GM12872 (cell line): ENCODE results near the gene GARRE1.

Experiments
- CTCF ChIP-seq: IDR thresholded peaks from 3 replicates; pipeline ENCODE4 v1.5.1; 2011; ENCODE audit warnings: low read depth, mild to moderate bottlenecking, low read length, moderate library complexity; ENCODE audit not compliant: insufficient read depth

Gene GARRE1

DNA sequence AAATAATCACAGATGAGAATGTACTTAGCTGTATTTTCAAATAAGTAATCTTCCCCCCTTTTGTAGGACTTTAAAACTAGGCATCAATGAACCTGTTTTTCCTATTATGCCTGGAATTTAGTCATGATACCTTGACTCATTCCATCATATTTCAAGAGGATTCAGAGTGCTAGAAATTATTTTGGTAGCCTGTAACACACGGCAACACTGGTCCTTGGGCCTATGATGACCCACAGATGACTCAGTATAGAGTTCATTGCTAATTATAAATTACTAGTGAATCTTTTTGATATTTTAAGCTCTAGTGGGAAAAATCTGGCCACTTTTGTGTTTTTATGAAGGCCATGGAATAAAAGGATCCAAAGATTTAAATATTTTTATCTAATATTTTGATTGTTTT is 26.0 kb upstream of the GARRE1 start:
- TF ChIP-seq CTCF, result no peak

- TF ChIP-seq CTCF, result no peak
These were observed 25.6 kb upstream of the GARRE1 start for GRCh38 chr19:34228762-34229161.

DNA sequence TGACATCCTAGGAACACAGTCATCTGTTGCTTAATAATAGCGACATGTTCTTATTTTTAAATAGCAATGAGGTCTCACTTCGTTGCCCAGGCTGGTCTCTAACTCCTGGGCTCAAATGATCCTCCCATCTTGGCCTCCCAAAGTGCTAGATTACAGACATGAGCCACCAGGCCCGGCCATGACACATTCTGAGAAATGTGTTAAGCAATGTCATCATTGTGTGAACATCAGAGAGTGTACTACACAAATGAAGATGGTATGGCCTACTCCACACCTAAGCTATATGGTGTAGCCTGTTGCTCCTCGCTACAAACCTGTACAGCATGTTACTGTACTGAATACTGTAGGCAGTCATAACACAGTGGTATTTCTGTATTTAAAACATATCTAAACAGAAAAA is 24.6 kb upstream of the GARRE1 start:
- no peak for TF ChIP-seq CTCF

- no peak for TF ChIP-seq CTCF
These were observed 23.5 kb upstream of the GARRE1 start for GRCh38 chr19:34230820-34231219.

GRCh38 chr19:34231439-34231838 is 22.9 kb upstream of the GARRE1 start:
- TF ChIP-seq CTCF, result no peak

GRCh38 chr19:34232566-34233481 is 21.5 kb upstream of the GARRE1 start:
- TF ChIP-seq CTCF, result no peak

GRCh38 chr19:34235425-34235940 is 18.9 kb upstream of the GARRE1 start:
- no peak for TF ChIP-seq CTCF
